ENCODE results near the gene SLC15A2.

DNA sequence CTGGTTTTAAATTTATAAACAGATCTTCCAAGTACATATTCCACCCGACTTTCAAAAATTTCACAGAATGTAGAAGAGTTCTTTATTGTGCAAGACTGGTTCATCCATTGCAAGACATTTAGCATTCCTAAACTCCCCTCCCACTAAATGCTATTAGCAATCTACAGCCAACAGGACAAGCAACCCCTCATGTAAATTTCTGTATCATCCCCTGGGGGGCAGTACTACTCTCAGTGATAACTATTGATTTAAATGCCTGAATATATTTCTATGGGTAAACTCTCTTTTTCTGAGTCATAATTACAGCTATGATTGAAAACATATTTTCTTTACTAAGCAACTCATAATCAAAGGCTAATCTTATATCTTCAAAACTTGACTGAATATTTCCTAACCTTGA lies 10.7 kb upstream of the SLC15A2 start:
- TF ChIP-seq, protein P1, sequence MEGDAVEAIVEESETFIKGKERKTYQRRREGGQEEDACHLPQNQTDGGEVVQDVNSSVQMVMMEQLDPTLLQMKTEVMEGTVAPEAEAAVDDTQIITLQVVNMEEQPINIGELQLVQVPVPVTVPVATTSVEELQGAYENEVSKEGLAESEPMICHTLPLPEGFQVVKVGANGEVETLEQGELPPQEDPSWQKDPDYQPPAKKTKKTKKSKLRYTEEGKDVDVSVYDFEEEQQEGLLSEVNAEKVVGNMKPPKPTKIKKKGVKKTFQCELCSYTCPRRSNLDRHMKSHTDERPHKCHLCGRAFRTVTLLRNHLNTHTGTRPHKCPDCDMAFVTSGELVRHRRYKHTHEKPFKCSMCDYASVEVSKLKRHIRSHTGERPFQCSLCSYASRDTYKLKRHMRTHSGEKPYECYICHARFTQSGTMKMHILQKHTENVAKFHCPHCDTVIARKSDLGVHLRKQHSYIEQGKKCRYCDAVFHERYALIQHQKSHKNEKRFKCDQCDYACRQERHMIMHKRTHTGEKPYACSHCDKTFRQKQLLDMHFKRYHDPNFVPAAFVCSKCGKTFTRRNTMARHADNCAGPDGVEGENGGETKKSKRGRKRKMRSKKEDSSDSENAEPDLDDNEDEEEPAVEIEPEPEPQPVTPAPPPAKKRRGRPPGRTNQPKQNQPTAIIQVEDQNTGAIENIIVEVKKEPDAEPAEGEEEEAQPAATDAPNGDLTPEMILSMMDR (IDR thresholded peaks at IDR 0.05) = no peak
- no peak for TF ChIP-seq POLR2A (IDR thresholded peaks at IDR 0.05)
- TF ChIP-seq POLR2AphosphoS5 (IDR thresholded peaks at IDR 0.05) = no peak

All from sigmoid colon (tissue), 4 donors.